Left colon (tissue), 2 donors: Measurements from ENCODE around the gene STK25. TPM values are rescaled to one million over a fixed set of nuclear protein-coding genes. Genes with fewer than 3 reads are reported as not detected.

Experiments used
- ATAC-seq: fragments of 200-7000 bp; cut with Tn5 transposase; one replicate; pipeline ENCODE4 v1.9.1; 2020; ENCODE audit warnings: mild to moderate bottlenecking, moderate library complexity
- DNase-seq, 2 donors: peaks; one replicate each; pipeline ENCODE4 v3.0.0-alpha.2; 2020
- intact Hi-C, 2 donors: fragments of 100-400 bp; cut with DNase I in 1 of 2; cut with micrococcal nuclease in 1 of 2; formaldehyde crosslinking; loops; one replicate each; pipeline versions ENCODE4 v1.11.2 to v1.14.0; 2022; cut with DNase I, micrococcal nuclease
- total RNA-seq, 2 donors: library from RNA; stranded (reverse); fragmentation: NEBNext Ultra II Directional; extraction: Animal tissue kit (Norgen Biotek cat#: 25700); gene quantifications; one replicate each; pipeline ENCODE4 v1.2.1, GENCODE V29; 2021
- donor health status: DM: no; HTN: no; CAD: no.
- donor health status: DM: yes; HTN: yes; CAD: no.

Gene STK25
- total RNA-seq, 2 donors from 2014 or later = 118 to 119 TPM

DNA sequence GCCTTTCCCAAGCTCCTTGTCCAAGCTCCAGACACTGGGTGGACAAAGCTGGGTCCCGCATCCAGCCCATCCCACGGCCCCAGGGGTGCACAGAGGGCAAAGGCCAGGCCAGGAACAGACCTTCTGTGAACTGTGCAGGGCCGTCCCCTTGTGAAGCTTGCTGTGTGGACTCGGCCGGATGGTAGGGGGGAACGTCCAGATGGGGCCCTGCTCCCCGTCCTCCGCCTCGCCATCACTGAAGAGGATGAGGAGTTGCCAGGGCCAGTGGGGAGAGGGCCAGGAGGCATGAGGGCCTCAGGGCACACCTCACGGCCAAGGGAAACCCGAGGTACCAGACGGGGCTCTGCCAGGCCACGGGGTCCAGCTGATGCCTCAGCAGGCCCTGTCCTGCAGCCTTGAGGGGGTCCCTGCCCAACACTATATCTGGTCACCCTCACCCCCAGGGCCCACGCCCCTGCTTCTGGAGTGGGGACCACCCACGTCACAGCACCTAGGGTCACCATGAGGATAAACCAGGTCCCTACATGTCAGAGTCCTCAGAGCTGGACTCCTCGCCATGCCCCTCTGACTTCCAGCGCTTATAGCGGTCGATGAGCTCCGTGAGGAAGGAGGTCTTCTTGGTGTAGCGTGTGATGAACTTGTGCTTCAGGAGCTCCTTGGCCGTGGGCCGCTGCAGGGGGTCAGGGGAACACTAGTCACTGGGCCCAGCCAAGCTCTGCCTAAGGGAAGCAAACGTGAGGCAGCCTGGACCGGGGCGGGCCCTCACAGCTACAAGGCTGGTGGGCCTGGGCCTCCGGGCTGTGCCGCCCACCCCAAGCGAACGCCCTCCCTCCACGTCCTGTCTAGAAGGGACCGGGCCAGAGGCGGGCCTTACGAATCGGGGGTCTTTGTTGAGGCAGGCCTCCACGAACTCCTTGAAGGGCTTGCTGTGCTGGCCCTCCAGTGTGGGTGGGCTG lies 10.0 kb downstream of the STK25 start:
- intact Hi-C loops = no loop called here
- ATAC-seq = no peak
- no peak for DNase-seq

DNA sequence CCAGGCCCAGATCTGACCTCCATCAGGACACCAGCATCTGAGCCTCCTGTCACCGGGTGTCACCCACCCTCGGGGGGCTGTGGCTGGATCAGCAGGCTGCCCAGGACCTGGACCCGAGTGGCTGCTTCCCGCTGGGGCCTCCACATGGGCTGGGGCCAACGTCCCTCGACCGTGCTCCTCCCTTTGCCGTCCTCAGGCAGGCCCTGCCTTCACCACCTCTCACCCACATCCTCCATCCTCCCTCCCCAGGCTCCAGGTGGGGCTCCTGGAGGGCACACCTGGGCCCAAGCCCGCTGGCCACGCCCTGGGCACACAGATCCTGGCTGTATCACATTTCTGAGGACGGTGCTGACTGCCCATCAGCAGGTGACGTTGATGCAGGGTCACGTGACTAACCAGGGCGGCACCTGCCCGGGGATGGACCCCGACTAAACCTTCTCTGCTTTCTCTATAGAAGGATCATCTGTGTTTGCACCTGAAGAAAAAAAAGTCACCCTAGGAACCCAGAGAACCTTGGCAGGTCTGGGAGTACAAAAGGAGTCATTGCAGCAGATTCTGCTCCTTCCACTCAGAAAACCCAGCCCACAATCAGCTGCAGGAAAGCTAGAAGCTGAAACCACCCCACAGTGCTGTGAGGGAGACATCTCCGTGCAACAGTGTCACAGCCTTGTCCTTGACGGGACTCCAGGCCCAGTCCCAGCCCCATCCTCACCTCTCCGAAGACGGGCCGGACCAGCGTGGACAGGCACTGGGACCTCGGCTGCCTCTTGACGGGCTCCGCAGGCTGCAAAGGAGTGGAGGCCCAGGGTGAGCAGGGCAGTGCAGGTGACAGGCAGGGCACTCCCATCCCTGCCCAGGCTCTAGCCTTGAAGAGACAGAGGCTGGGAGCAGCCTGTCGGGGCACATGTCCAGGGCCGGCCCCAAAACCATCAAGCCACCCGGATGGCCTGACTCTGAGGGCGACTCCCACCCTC lies 11.2 kb downstream of the STK25 start:
- peak; percentile 83 to 89 for DNase-seq
- peak; percentile 84 for ATAC-seq
- intact Hi-C loops = no loop called here

DNA sequence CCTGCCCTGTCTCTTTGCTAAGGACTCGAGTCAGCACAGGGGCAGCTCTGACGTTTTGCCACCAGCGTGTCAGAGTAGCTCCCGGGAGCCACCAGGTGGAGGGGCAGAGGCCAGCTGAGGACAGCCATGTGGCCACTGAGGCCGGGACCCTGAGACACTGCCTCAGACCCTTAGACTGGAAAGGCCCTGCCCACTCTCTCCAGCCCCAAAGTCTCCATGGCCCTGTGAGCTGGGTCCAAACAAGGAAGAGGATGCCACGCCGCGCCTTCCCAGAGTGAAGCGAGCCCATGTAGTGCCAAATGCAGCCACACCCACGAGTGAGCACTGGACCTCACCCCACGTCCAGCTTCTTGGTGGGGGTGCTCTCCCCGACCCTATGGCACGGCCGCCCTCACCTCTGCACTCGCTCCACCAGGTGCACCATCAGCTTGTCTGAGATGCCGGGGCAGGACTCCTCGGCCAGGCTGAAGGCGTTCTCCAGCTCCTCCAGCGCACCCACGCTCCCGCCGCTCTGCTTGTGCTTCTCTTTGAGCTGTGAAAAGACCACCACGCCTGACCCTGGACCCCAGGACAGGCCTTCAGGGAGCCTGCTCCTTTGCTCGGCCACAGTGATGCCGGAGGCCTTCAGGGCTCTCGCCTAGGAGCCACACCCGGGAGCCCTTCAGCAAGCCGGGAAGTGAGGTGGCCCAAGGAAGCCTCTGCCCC lies 12.2 kb downstream of the STK25 start:
- DNase-seq (peak in 1 of 2 donors; percentile 33), ATAC-seq (no peak)
- intact Hi-C loops = no loop called here

DNA sequence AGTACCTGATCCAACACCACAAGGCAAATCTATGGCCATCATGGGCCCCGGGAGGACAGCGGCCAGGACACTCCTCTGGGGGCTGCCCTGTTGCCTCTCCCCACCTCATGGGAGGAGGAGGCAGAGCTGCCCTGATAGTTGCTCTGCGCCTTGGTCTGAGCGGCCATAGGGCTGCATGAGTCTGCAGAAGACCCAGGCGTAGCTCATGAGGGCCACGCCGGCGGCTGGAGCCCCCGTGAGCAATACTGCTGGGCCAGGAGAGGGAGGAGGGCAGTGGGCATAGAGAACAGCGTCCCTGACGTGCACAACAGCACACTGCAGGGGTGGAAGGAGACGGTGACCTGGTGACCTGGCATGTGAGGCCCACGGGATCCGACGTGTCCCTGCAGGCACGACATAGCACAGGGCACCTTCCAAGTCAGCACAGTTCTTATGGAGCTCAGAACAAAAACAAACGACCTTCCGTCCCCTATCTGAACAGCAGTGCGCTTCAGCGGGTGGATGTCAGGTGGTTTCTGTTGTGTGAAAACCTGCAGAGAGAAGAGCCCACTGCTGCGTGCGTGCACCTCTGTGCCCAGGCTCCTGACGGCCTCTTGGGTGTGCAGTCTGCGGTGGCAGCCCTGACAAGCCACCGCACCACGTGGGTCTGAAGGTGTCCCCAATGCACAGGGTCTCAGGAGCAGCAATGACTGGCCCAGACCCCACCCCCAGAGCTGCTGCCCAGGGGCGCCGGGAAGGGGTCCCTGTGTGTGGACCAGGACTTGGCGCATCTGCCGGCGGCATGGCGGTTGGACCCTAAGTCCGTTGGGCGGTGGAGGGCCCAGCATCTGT lies 13.0 kb downstream of the STK25 start:
- ATAC-seq (no peak), DNase-seq (no peak)
- intact Hi-C loops = no loop called here

DNA sequence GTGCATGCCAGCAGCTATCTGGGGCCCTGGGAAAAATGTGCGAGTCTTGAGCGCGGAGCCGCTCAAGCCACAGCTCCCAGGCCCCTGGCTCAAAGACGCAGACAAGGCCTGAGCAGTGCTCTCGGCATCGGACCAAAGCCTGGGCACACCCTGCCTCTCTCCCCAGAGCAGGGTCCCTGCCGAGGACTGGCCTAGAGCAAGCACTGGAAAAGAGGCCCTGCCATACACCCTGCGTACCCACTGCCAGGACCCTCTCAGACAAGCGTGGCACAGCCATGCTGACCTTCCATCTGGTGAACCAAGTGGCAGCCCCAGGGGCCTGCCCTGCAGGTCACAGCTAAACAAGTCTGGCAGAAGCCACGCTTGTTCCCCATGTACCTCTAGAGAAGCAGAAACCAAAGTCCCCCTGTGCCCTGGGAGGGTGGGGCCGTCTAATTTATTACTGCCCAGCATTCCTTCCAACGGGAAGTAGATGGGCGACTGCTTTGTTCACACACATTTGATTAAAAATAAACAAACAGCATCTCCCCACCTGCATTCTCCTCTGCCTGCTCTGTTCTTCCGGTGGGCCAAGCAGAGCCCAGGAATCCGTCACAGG lies 14.0 kb downstream of the STK25 start:
- ATAC-seq (peak; percentile 37), DNase-seq (peak; percentile 52 to 61)
- intact Hi-C loops = no loop called here

DNA sequence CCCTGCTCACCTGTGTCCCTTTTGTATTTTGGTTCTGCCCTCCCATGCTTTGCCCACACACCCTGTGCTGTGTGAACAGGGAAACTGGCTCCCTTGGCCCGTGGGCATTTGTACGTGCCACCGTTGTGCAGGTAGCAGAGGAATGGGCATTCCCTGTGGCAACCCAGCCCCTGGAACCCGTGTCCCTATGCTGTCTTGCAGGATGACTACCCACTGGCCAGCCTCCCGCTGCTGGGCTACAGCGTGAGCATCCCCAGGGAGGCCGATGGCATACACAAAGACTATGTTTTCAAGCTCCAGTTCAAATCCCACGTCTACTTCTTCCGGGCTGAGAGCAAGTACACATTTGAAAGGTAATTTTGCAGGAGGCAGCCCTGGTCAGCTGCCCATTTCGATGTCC lies 15.3 kb downstream of the STK25 start:
- DNase-seq = no peak
- no peak for ATAC-seq
- intact Hi-C loops = no loop called here

DNA sequence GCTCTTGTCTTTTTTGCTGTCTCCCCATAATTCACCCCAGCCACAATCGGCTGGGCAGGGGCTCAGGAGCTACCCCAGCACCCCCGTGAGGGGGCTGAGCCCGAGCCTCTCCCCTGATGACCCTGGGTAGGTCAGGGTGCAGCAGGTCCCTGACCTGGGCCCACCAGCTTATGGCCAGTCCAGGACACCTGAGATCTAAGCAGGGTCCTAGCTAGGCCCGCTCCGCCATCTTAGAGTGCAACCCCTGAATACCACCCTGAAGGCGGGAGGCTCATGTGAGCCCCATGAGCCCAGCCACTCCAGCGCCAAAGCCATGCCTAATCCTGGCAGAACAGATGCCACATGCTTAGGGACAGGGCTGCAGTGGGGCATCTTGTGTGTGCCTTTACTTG lies 16.2 kb downstream of the STK25 start:
- no peak for ATAC-seq
- intact Hi-C loops = no loop called here

DNA sequence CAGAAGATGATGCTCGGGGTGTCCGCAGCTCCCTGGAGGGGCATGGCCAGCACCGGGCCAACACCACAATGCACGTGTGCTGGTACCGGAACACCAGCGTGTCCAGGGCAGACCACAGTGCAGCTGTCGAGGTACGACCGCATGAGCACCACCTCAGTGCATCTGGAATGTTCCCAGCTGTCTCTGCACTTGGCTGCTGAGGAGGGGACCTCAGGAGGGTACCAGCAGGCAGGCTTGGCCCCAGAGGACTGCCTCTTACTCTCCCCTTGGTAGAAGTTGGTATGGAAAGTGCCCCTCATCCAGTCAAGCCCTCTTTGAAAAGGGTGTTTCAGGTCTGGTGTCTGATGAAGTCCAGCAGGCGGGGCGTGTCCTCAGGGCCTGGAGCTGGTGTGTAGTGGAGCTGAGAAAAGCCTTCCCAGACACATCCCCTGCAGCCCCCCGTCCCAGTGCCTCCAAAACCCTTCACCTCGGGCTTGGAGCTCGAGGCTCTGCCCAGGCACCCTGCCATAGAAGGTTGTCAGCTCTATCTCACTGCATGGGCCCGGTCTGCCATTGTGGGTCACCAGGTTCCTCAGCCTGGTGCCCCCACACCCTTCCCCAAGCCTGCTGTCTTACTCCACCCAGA lies 16.7 kb downstream of the STK25 start:
- intact Hi-C loops = no loop called here
- no peak for ATAC-seq

More for the DNA sequence above, 16.2 kb downstream of the STK25 start:
- no peak for DNase-seq

DNA sequence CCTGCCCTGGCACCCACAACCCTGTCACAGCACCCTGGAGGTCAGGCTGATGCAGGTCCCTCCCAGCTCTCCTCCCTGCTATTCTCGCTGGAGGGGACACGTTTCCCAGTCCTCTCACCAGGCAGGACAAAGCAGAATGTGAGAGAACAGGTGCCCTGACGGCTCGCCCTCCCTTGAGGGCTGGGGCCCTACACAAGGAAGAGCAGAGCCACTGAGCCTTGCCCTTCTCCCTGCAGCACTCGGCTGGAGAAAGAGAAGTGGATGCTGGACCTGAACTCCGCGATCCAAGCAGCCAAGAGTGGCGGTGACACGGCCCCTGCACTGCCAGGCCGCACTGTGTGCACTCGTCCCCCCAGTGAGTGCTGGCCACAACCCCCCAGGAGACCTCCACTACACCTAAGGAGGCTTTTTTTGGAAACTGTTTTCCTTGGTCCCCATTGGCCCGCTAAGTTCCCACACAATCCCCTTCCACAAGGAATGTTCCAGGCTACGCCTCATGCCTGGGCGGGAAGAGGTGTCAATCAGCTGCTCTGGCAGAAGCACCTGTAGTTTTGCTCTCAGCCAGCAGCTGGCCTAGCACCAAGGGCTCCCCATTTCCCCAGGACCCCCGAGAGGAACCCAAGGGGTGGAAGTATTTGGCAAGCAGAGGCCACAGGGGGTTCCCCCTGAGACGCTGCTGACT lies 17.4 kb downstream of the STK25 start:
- intact Hi-C loops = no loop called here
- ATAC-seq (peak; percentile 5), DNase-seq (no peak)

More for the DNA sequence above, 16.7 kb downstream of the STK25 start:
- DNase-seq = no peak

DNA sequence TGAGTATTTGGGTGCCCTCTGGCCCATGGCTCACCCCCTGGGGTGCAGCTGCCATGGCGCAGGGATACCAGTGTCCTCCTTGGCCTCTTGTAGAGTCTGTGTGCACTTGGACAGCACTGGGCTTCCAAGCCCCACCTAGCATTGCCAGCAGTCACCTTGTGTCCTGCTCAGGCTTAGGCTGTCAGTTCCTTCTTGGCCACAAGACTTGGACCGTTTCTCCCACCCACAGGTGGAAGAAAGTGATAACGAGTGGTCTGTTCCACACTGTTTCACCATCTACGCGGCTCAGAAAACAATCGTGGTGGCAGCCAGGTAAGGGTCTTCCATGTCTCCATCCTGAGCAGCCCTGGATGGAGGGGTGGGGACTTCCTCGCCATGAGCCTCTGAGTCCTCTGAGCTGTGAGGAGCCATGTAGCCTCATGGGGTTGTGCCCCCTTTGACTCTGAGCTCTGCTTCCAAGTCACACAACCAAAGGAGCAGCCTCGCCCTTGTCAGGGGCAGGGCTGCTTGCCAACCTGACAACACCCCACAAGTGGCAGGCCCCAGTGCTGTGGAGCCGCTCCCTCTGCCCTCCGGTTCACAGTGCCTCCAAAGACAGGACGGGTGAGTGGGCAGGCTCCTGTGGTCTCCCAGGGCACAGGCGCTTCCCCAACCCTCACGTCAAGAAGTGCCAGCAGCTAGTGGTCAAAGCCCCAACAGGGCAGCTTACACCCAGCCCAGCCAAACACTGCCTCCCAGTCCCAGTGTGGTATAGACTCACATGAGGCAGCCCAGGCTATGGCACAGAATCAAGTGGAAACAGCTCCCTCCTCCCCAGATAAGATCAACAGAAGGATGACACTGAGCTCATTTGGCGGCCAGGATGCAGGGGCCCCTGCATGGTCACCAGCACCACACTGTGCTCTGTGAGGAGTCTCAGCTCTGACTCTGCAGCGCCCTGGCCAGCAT lies 18.4 kb downstream of the STK25 start:
- ATAC-seq (peak; percentile 81), DNase-seq (peak; percentile 61 to 79)
- intact Hi-C loops = no loop called here

DNA sequence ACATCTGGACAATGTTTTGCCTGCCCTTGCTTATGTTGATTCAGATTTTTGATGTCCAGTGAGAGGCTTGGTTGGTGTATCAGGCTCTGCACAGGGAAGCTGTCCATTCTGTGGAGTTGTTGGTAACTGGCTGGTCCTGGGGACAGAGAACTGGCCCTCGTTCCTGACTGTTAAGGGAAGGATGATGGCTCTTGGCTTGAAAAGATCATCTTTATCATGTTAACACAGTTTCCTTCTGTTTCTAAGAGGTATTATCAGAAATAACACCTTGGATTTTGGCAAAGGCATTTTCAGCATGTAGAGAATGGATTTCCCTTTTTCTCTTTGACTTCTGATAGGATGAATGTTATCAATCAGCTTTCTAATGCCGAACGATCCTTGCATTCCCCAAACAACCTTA lies 19.3 kb downstream of the STK25 start:
- ATAC-seq (no peak), DNase-seq (no peak)
- intact Hi-C loops = no loop called here

DNA sequence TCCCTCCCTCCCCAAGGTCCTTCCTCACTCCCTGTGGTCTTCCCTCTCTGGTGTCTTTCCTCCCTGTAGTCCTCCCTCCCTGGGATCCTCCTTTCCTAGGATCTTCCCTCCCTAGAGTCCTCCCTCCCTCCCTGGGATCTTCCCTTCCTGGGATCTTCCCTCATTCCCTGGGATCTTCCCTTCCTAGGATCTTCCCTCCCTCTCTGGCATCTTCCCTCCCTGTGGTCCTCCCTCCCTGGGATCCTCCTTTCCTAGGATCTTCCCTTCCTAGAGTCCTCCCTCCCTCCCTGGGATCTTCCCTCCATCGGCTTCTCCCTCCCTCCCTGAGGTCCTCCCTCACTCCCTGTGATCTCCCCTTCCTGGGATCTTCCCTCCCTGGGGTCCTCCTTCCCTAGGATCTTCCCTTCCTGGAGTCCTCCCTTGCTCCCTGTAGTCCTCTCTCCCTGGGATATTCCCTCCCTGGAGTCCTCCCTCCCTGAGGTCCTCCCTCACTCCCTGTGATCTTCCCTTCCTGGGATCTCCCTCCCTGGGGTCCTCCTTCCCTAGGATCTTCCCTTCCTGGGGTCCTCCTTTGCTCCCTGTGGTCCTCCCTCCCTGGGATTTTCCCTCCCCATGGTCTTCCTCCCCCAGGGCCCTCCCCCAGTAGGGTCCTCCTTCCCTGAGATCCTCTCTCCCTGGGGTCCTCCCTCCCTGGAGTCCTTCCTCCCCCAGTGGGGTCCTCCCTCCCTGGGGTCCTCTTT lies 23.0 kb downstream of the STK25 start:
- intact Hi-C loops = no loop called here
- DNase-seq (no peak), ATAC-seq (no peak)

DNA sequence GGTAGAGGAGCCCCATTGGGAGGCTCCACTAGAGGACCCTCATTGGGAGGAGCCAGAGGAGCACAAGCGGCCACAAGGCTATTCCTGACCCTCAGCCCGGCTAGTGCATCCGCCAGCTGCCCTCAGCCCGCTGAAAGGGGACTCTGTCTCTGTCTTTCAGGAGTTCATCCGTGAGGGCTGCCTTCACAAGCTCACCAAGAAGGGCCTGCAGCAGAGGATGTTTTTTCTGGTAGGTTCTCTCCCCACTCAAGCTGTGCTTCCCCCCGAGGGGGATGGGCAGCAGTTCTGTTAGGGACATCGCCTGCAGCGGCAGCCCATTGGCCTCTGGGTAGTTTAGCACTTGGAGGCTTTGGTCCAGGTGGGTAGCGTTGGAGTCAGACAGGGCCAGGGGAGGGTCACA lies 25.1 kb downstream of the STK25 start:
- intact Hi-C loops = no loop called here
- no peak for DNase-seq
- ATAC-seq = no peak

DNA sequence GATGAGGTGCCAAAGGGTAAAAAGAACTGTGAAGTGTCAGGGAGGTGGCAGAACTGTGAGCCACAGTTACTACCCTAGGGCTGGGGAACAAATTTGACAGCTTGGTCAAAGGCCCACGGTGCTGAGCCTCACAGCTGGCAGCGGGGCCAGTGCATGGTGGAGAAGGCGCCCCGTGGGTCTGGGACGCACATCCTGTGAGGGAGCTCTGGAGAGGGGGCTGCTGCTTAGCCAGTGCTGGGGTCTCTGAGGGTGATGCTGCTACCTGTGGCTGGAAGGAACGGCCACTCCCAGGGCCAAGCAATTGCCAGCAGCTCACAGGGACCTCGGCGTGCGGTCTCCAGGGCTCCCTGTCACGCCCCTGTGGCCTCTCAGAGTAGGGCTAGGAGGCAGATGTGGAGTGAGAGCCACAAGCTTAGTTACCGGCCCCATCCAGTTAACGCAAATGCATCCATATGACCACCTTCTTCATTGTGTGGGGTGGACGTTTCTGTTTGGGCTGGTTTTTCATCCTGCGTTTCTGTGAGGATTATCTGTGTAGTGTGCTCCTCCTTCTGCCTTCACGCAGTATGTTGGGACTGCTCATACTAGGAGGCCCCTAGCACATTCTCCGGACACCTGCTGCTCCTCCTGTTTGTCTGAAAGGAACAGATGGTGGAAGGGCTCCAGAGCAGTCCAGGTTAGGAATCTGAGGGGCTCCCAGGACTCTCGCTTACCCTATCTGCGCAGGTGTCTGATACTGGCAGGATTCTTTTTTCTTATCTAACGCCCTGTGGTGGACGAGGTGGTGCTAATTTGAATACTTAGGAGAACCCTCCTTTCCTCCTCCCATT lies 26.0 kb downstream of the STK25 start:
- intact Hi-C loops = no loop called here
- no peak for DNase-seq
- no peak for ATAC-seq
